GM23338 (cell line): Measurements from ENCODE around the gene RECQL5.

ENCODE experiments used
- EZH2 ChIP-seq: fragments of 200-600 bp; sonication (generic); IDR thresholded peaks from one replicate; pipeline ENCODE4 v1.8.0; 2017; ENCODE audit warnings: antibody characterized with exemption, mild to moderate bottlenecking, low read depth; ENCODE audit not compliant: unreplicated experiment
- EZH2phosphoT487 ChIP-seq: fragments of 200-600 bp; sonication (generic); IDR thresholded peaks from one replicate; pipeline ENCODE4 v1.8.1; 2018; ENCODE audit warnings: antibody characterized with exemption; ENCODE audit not compliant: unreplicated experiment
- POLR2AphosphoS5 ChIP-seq: IDR thresholded peaks from 2 replicates; pipeline ENCODE4 v1.6.1; 2016; ENCODE audit warnings: antibody characterized with exemption, low read depth
- TF ChIP-seq, protein P1 (sequence below), 2 experiments: fragments of 200-600 bp in 1 of 2; sonication (generic) in 1 of 2; conservative IDR thresholded peaks; 2 replicates each; pipeline versions ENCODE4 v1.5.1 to v1.6.1; 2016 to 2017; ENCODE audit warnings: antibody characterized with exemption in 2 of 2, low read depth in 2 of 2, mild to moderate bottlenecking in 2 of 2, moderate library complexity in 1 of 2
- TF ChIP-seq, protein P2 (sequence below): IDR thresholded peaks from 2 replicates; pipeline ENCODE4 v1.6.1; 2016; ENCODE audit warnings: antibody characterized with exemption

DNA sequence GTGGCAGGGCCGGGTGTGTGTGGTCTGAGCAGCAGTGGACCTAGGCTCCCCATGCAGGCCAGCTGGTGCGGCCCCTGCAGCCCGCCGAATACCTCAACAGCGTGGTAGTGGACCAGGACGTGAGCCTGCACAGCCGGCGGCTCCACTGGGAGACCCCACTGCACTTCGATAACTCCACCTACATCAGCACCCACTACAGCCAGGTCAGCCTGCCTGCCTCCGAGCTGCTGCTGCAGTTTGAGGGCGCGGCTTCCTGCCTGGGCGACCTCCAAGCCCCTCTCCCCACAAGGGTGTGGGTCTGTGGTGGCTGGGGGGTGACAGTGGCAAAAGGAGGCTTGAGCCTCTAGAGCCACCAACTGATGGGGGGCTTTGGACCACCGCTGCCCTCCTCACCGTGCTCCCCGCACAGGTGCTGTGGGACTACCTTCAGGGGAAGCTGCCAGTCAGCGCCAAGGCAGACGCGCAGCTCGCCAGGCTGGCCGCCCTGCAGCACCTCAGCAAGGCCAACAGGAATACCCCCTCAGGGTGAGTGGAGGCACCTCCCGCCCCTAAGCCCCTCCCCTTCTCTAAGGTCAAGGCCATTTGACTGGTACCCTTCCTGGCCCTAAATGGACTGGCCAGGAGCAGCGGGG is 42.1 kb downstream of the RECQL5 start:
- TF ChIP-seq POLR2AphosphoS5 (no peak), EZH2 (no peak), EZH2phosphoT487 (no peak)
- TF ChIP-seq, protein P1, sequence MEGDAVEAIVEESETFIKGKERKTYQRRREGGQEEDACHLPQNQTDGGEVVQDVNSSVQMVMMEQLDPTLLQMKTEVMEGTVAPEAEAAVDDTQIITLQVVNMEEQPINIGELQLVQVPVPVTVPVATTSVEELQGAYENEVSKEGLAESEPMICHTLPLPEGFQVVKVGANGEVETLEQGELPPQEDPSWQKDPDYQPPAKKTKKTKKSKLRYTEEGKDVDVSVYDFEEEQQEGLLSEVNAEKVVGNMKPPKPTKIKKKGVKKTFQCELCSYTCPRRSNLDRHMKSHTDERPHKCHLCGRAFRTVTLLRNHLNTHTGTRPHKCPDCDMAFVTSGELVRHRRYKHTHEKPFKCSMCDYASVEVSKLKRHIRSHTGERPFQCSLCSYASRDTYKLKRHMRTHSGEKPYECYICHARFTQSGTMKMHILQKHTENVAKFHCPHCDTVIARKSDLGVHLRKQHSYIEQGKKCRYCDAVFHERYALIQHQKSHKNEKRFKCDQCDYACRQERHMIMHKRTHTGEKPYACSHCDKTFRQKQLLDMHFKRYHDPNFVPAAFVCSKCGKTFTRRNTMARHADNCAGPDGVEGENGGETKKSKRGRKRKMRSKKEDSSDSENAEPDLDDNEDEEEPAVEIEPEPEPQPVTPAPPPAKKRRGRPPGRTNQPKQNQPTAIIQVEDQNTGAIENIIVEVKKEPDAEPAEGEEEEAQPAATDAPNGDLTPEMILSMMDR (conservative IDR thresholded peaks at IDR 0.05; ENCODE audit: low read depth in 2 of 2), result no peak
- TF ChIP-seq, protein P2, sequence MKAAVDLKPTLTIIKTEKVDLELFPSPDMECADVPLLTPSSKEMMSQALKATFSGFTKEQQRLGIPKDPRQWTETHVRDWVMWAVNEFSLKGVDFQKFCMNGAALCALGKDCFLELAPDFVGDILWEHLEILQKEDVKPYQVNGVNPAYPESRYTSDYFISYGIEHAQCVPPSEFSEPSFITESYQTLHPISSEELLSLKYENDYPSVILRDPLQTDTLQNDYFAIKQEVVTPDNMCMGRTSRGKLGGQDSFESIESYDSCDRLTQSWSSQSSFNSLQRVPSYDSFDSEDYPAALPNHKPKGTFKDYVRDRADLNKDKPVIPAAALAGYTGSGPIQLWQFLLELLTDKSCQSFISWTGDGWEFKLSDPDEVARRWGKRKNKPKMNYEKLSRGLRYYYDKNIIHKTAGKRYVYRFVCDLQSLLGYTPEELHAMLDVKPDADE, result no peak
